Muscle layer of colon (tissue), 2 donors: ENCODE measurements around the gene HOXB6.

ENCODE experiments used
- H3K27ac ChIP-seq: one replicate; pipeline ENCODE4 v1.7.0; 2013; ENCODE audit warnings: low read depth, mild to moderate bottlenecking, low read length, moderate library complexity
- H3K27me3 ChIP-seq, 2 donors: one replicate each; pipeline ENCODE4 v1.7.0; 2013; ENCODE audit warnings: low read length in 2 of 2, mild to moderate bottlenecking in 2 of 2; ENCODE audit not compliant: insufficient read depth in 2 of 2, control insufficient read depth in 1 of 2
- H3K36me3 ChIP-seq: one replicate; pipeline ENCODE4 v1.7.0; 2013; ENCODE audit warnings: mild to moderate bottlenecking, low read length; ENCODE audit not compliant: insufficient read depth
- H3K4me1 ChIP-seq: one replicate; pipeline ENCODE4 v1.7.0; 2013; ENCODE audit warnings: mild to moderate bottlenecking, low read length; ENCODE audit not compliant: insufficient read depth
- H3K4me3 ChIP-seq, 2 donors: one replicate each; pipeline ENCODE4 v1.7.0; 2013; ENCODE audit warnings: low read length in 2 of 2, low read depth in 1 of 2, mild to moderate bottlenecking in 1 of 2, moderate library complexity in 1 of 2
- H3K9ac ChIP-seq: one replicate; pipeline ENCODE4 v1.7.0; 2013; ENCODE audit warnings: low read length
- H3K9me3 ChIP-seq: one replicate; pipeline ENCODE4 v1.7.0; 2013; ENCODE audit warnings: mild to moderate bottlenecking, low read length
- donor health status: abdominal sarcoma.
- donor health status: Adenocarcinoma of cecum.

Gene HOXB6

GRCh38 chr17:48547808-48548522 lies 56.8 kb downstream of the HOXB6 start:
- Histone ChIP-seq H3K4me1 (peaks cover 72% of the 10 kb centered on the region), H3K9me3 (no peaks in the 10 kb centered on the region), H3K27me3 (no peaks in the 10 kb centered on the region), H3K36me3 (peaks cover 7% of the 10 kb centered on the region), H3K4me3 (peak overlapping the region; percentile 6 to 49), H3K9ac (peak overlapping the region; percentile 71), H3K27ac (peak overlapping the region; percentile 99)

- Histone ChIP-seq H3K4me3 (peak overlapping the region; percentile 6 to 49), H3K36me3 (peaks cover 7% of the 10 kb centered on the region), H3K9me3 (no peaks in the 10 kb centered on the region), H3K4me1 (peaks cover 66% of the 10 kb centered on the region), H3K27me3 (no peaks in the 10 kb centered on the region), H3K9ac (peak overlapping the region; percentile 31), H3K27ac (peak overlapping the region; percentile 99)
Measured at GRCh38 chr17:48546924-48547807, 57.6 kb downstream of the HOXB6 start.

GRCh38 chr17:48546137-48546923 lies 58.5 kb downstream of the HOXB6 start:
- Histone ChIP-seq H3K9me3 (no peaks in the 10 kb centered on the region), H3K36me3 (peaks cover 7% of the 10 kb centered on the region), H3K27ac (peak overlapping the region; percentile 99), H3K4me3 (peak overlapping the region in 1 of 2 donors; percentile 49), H3K4me1 (peaks cover 58% of the 10 kb centered on the region), H3K9ac (peak overlapping the region; percentile 31), H3K27me3 (no peaks in the 10 kb centered on the region)
